GM23338 (cell line): ENCODE measurements around the gene MAGEA4. TPM values are rescaled to one million over a fixed set of nuclear protein-coding genes. Genes with fewer than 3 reads are reported as not detected.

Experiments used
- ATAC-seq: fragments of 200-7000 bp; cut with Tn5 transposase; 3 replicates; pipeline ENCODE4 v1.9.1; 2020
- DNase-seq: peaks from one replicate; pipeline ENCODE4 v3.0.0-alpha.2; 2015; ENCODE audit warnings: low spot score
- H2AFZ ChIP-seq: fragments of 200-600 bp; sonication (generic); 2 replicates; pipeline ENCODE4 v1.8.0; 2016; ENCODE audit warnings: antibody characterized with exemption, mild to moderate bottlenecking, moderate library complexity
- H3F3A ChIP-seq: fragments of 200-600 bp; sonication (generic); replicated peaks from 2 replicates; pipeline ENCODE4 v1.8.0; 2017; ENCODE audit warnings: antibody characterized with exemption, mixed run types, low read depth
- H3K27ac ChIP-seq: fragments of 200-600 bp; sonication (generic); 2 replicates; pipeline ENCODE4 v1.6.1; 2016; ENCODE audit warnings: low read depth
- H3K27me3 ChIP-seq: fragments of 200-600 bp; sonication (generic); 2 replicates; pipeline ENCODE4 v1.8.0; 2016; ENCODE audit warnings: mild to moderate bottlenecking, mixed run types, moderate library complexity; ENCODE audit not compliant: insufficient read depth
- H3K36me3 ChIP-seq: fragments of 200-600 bp; sonication (generic); 2 replicates; pipeline ENCODE4 v1.8.0; 2016; ENCODE audit warnings: mild to moderate bottlenecking; ENCODE audit not compliant: insufficient read depth
- H3K4me1 ChIP-seq: fragments of 200-600 bp; sonication (generic); 2 replicates; pipeline ENCODE4 v1.8.0; 2016; ENCODE audit warnings: mild to moderate bottlenecking, moderate library complexity; ENCODE audit not compliant: insufficient read depth
- H3K4me2 ChIP-seq: fragments of 200-600 bp; sonication (generic); 2 replicates; pipeline ENCODE4 v1.7.1; 2017; ENCODE audit warnings: mixed run types
- H3K4me3 ChIP-seq: fragments of 200-600 bp; sonication (generic); 2 replicates; pipeline ENCODE4 v1.6.1; 2016; ENCODE audit warnings: mixed run types
- H3K79me2 ChIP-seq: fragments of 200-600 bp; sonication (generic); replicated peaks from 2 replicates; pipeline ENCODE4 v1.8.0; 2017; ENCODE audit warnings: mild to moderate bottlenecking; ENCODE audit not compliant: insufficient read depth
- H3K9me2 ChIP-seq: fragments of 200-600 bp; sonication (generic); 2 replicates; pipeline ENCODE4 v1.8.0; 2017; ENCODE audit not compliant: insufficient read depth
- H4K20me1 ChIP-seq: fragments of 200-600 bp; sonication (generic); replicated peaks from 2 replicates; pipeline ENCODE4 v1.8.0; 2017; ENCODE audit warnings: mild to moderate bottlenecking; ENCODE audit not compliant: insufficient read depth
- H3K27ac Mint-ChIP-seq: 2 replicates; pipeline ENCODE4 v1.8.0; 2020; ENCODE audit warnings: inconsistent platforms, mild to moderate bottlenecking, moderate library complexity, mixed read lengths
- H3K27me3 Mint-ChIP-seq: 3 replicates; pipeline ENCODE4 v1.8.0; 2022; ENCODE audit warnings: low read depth, mild to moderate bottlenecking, moderate library complexity, mixed read lengths, inconsistent platforms; ENCODE audit not compliant: insufficient read depth, poor library complexity
- H3K36me3 Mint-ChIP-seq: 3 replicates; pipeline ENCODE4 v1.8.0; 2021; ENCODE audit warnings: low read depth, mild to moderate bottlenecking, inconsistent platforms, moderate library complexity, mixed read lengths
- H3K4me1 Mint-ChIP-seq: 3 replicates; pipeline ENCODE4 v1.8.0; 2020; ENCODE audit warnings: mild to moderate bottlenecking, inconsistent platforms, mixed read lengths
- H3K4me3 Mint-ChIP-seq: 3 replicates; pipeline ENCODE4 v1.8.0; 2021; ENCODE audit warnings: moderate library complexity, mild to moderate bottlenecking, inconsistent platforms, mixed read lengths
- H3K9me3 Mint-ChIP-seq: 3 replicates; pipeline ENCODE4 v1.8.0; 2020; ENCODE audit warnings: moderate library complexity, mild to moderate bottlenecking, inconsistent platforms, mixed read lengths
- CREB1 ChIP-seq: fragments of 250-450 bp; sonication (Bioruptor Pico); IDR thresholded peaks from 2 replicates; pipeline ENCODE4 v1.5.0; 2020; ENCODE audit warnings: low read depth, mild to moderate bottlenecking, moderate library complexity
- CTCF ChIP-seq, 2 experiments: fragments of 200-600 bp in 1 of 2; sonication (generic) in 1 of 2; conservative IDR thresholded peaks; 2 replicates each; pipeline versions ENCODE4 v1.5.1 to v1.6.1; 2016 to 2017; ENCODE audit warnings: antibody characterized with exemption in 2 of 2, low read depth in 2 of 2, mild to moderate bottlenecking in 2 of 2, moderate library complexity in 1 of 2
- ETS1 ChIP-seq: IDR thresholded peaks from 2 replicates; pipeline ENCODE4 v1.6.1; 2016; ENCODE audit warnings: antibody characterized with exemption
- EZH2 ChIP-seq: fragments of 200-600 bp; sonication (generic); IDR thresholded peaks from one replicate; pipeline ENCODE4 v1.8.0; 2017; ENCODE audit warnings: antibody characterized with exemption, mild to moderate bottlenecking, low read depth; ENCODE audit not compliant: unreplicated experiment
- EZH2phosphoT487 ChIP-seq: fragments of 200-600 bp; sonication (generic); IDR thresholded peaks from one replicate; pipeline ENCODE4 v1.8.1; 2018; ENCODE audit warnings: antibody characterized with exemption; ENCODE audit not compliant: unreplicated experiment
- JUNB ChIP-seq: IDR thresholded peaks from one replicate; pipeline ENCODE4 v1.6.1; 2016; ENCODE audit warnings: antibody characterized with exemption; ENCODE audit not compliant: unreplicated experiment
- NANOG ChIP-seq: IDR thresholded peaks from 2 replicates; pipeline ENCODE4 v1.6.1; 2016; ENCODE audit warnings: antibody characterized with exemption, borderline replicate concordance
- POLR2AphosphoS5 ChIP-seq: IDR thresholded peaks from 2 replicates; pipeline ENCODE4 v1.6.1; 2016; ENCODE audit warnings: antibody characterized with exemption, low read depth
- REST ChIP-seq: IDR thresholded peaks from one replicate; pipeline ENCODE4 v1.6.1; 2018; ENCODE audit warnings: antibody characterized with exemption; ENCODE audit not compliant: unreplicated experiment
- STAT1 ChIP-seq: IDR thresholded peaks from one replicate; pipeline ENCODE4 v1.6.1; 2016; ENCODE audit warnings: antibody characterized with exemption; ENCODE audit not compliant: unreplicated experiment
- ZNF114 ChIP-seq: fragments of 250-450 bp; sonication (Bioruptor Pico); IDR thresholded peaks from 2 replicates; pipeline ENCODE4 v1.5.0; 2020; ENCODE audit warnings: mild to moderate bottlenecking, moderate library complexity
- polyA plus RNA-seq: library from polyadenylated mRNA; unstranded; fragments of >200 nt; fragmentation: Nextera tagmentation; extraction: Ambion mirVana; gene quantifications from 2 replicates; pipeline ENCODE4 v1.2.1, GENCODE V29; 2016
- total RNA-seq: library from RNA; depleted of rRNA; stranded (reverse); fragments of >200 nt; shearing (Covaris generic); gene quantifications from 2 replicates; pipeline ENCODE4 v1.2.3, GENCODE V29; 2014

The MAGEA4 gene
- total and polyA plus RNA-seq, 2 experiments from 2014 or later: 0.73 to 2.8 TPM

GRCh38 chrX:151896734-151897474, 15.8 kb upstream of the MAGEA4 start:
- Mint-ChIP-seq H3K36me3 (no peaks in the 10 kb centered on the region), H3K27ac (no peak overlapping the region), H3K27me3 (peaks cover 2% of the 10 kb centered on the region), H3K4me3 (no peak overlapping the region), H3K4me1 (no peaks in the 10 kb centered on the region), H3K9me3 (no peaks in the 10 kb centered on the region; the same call in 2 of the 3 replicates)
- Histone ChIP-seq H3K4me1 (no peaks in the 10 kb centered on the region), H4K20me1 (no peaks in the 10 kb centered on the region), H3K27me3 (no peaks in the 10 kb centered on the region), H3K36me3 (no peaks in the 10 kb centered on the region), H3K27ac (no peak overlapping the region), H3K4me2 (no peak overlapping the region), H3K9me2 (no peaks in the 10 kb centered on the region), H2AFZ (no peak overlapping the region), H3K79me2 (no peaks in the 10 kb centered on the region), H3F3A (no peaks in the 10 kb centered on the region), H3K4me3 (no peak overlapping the region)
- TF ChIP-seq JUNB (no peak), EZH2 (no peak), STAT1 (no peak), CREB1 (CRISPR knock-in tag) (no peak), ETS1 (no peak), ZNF114 (CRISPR knock-in tag) (no peak), CTCF (conservative IDR thresholded peaks at IDR 0.05; ENCODE audit: low read depth in 2 of 2) (no peak), REST (no peak), POLR2AphosphoS5 (no peak), NANOG (no peak), EZH2phosphoT487 (no peak)
- ATAC-seq: no peak
- DNase-seq: no peak
